Glutamatergic neuron (in vitro differentiated cells): ENCODE measurements around the gene FMN1. TPM values are rescaled to one million over a fixed set of nuclear protein-coding genes. Genes with fewer than 3 reads are reported as not detected.

ENCODE experiments used
- DNase-seq: peaks from one replicate; pipeline ENCODE4 v3.0.0; 2022
- H3K27ac Mint-ChIP-seq: one replicate; pipeline ENCODE4 v1.8.0; 2020; ENCODE audit warnings: mild to moderate bottlenecking, mixed read lengths, inconsistent platforms; ENCODE audit not compliant: unreplicated experiment
- H3K27me3 Mint-ChIP-seq: one replicate; pipeline ENCODE4 v1.8.0; 2020; ENCODE audit warnings: mild to moderate bottlenecking, moderate library complexity, mixed read lengths, inconsistent platforms; ENCODE audit not compliant: unreplicated experiment
- H3K36me3 Mint-ChIP-seq: one replicate; pipeline ENCODE4 v1.8.0; 2020; ENCODE audit warnings: mild to moderate bottlenecking, mixed read lengths, inconsistent platforms; ENCODE audit not compliant: unreplicated experiment
- H3K4me1 Mint-ChIP-seq: one replicate; pipeline ENCODE4 v1.8.0; 2020; ENCODE audit warnings: mild to moderate bottlenecking, low read depth, mixed read lengths, inconsistent platforms; ENCODE audit not compliant: unreplicated experiment
- H3K4me3 Mint-ChIP-seq: one replicate; pipeline ENCODE4 v1.8.0; 2020; ENCODE audit warnings: mild to moderate bottlenecking, mixed read lengths, inconsistent platforms; ENCODE audit not compliant: unreplicated experiment
- H3K9me3 Mint-ChIP-seq: one replicate; pipeline ENCODE4 v1.8.0; 2020; ENCODE audit warnings: mild to moderate bottlenecking, moderate library complexity, mixed read lengths, inconsistent platforms; ENCODE audit not compliant: unreplicated experiment
- CTCF ChIP-seq: fragments of 200-600 bp; sonication (generic); IDR thresholded peaks from one replicate; pipeline ENCODE4 v1.5.0; 2021; ENCODE audit not compliant: partially characterized antibody, unreplicated experiment
- total RNA-seq: library from RNA; stranded (reverse); fragmentation: NEBNext Ultra II Directional; extraction: Animal tissue kit (Norgen Biotek cat#: 25700); gene quantifications from one replicate; pipeline ENCODE4 v1.2.1, GENCODE V29; 2021; ENCODE audit not compliant: unreplicated experiment

FMN1 gene
- total RNA-seq, 1 donor from 2014 or later = 1.1 TPM

- Mint-ChIP-seq H3K36me3 (peaks cover 4% of the 10 kb centered on the region), H3K4me3 (no peak overlapping the region), H3K9me3 (no peaks in the 10 kb centered on the region), H3K27ac (no peak overlapping the region), H3K4me1 (no peaks in the 10 kb centered on the region), H3K27me3 (peaks cover 1% of the 10 kb centered on the region)
- TF ChIP-seq CTCF = no peak
- no peak for DNase-seq
Observed at GRCh38 chr15:33001926-33002325, 192.6 kb downstream of the FMN1 start.

- Mint-ChIP-seq H3K27ac (no peak overlapping the region), H3K4me3 (no peak overlapping the region), H3K27me3 (no peaks in the 10 kb centered on the region), H3K9me3 (no peaks in the 10 kb centered on the region), H3K36me3 (peaks cover 4% of the 10 kb centered on the region), H3K4me1 (no peaks in the 10 kb centered on the region)
- TF ChIP-seq CTCF = no peak
- DNase-seq = no peak
Observed at GRCh38 chr15:32998979-32999672, 195.4 kb downstream of the FMN1 start.

- no peaks in the 10 kb centered on the region for H3K4me1 Mint-ChIP-seq
- no peaks in the 10 kb centered on the region for H3K9me3 Mint-ChIP-seq
- no peak overlapping the region for H3K4me3 Mint-ChIP-seq
- no peaks in the 10 kb centered on the region for H3K27me3 Mint-ChIP-seq
- H3K27ac Mint-ChIP-seq = no peak overlapping the region
- no peak for TF ChIP-seq CTCF
- H3K36me3 Mint-ChIP-seq = peaks cover 4% of the 10 kb centered on the region
- DNase-seq = no peak
Observed at GRCh38 chr15:32998182-32998581, 196.3 kb downstream of the FMN1 start.

GRCh38 chr15:32994810-32995424 lies 199.6 kb downstream of the FMN1 start:
- Mint-ChIP-seq H3K36me3 (no peaks in the 10 kb centered on the region), H3K9me3 (no peaks in the 10 kb centered on the region), H3K4me3 (no peak overlapping the region), H3K27ac (no peak overlapping the region), H3K4me1 (no peaks in the 10 kb centered on the region), H3K27me3 (no peaks in the 10 kb centered on the region)
- peak; percentile 79 for TF ChIP-seq CTCF
- no peak for DNase-seq

GRCh38 chr15:32993285-32993684 lies 201.2 kb downstream of the FMN1 start:
- no peaks in the 10 kb centered on the region for H3K4me1 Mint-ChIP-seq
- H3K27ac Mint-ChIP-seq = no peak overlapping the region
- DNase-seq = no peak
- no peak overlapping the region for H3K4me3 Mint-ChIP-seq
- no peaks in the 10 kb centered on the region for H3K27me3 Mint-ChIP-seq
- peak; percentile 14 for TF ChIP-seq CTCF
- no peaks in the 10 kb centered on the region for H3K9me3 Mint-ChIP-seq
- no peaks in the 10 kb centered on the region for H3K36me3 Mint-ChIP-seq
